Measurements from ENCODE around the gene NSMCE3.

DNA sequence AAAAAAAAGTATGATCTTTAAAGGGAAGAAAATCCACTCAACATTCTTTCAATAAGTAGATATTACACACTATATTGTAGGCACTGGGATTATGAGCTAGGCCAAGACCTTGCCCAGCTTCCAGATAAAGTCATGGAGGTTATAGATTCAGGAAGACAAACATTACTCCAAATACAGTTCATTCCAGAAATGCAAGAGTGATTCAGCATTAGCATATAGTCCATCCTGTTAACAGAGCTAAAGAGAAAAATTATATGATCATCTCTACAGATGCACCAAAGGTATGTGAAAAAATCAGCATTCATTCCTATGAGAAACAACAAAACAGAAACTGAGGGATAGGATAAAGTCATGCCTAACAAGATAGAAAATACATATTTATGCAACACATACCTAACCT lies 42.1 kb upstream of the NSMCE3 start:
- TF ChIP-seq SIN3A (IDR thresholded peaks at IDR 0.05; ENCODE audit: borderline replicate concordance, insufficient read depth, low read length) (no peak), POLR2AphosphoS5 (IDR thresholded peaks at IDR 0.05; ENCODE audit: low read depth, low read length) (no peak), TAF1 (IDR thresholded peaks at IDR 0.05; ENCODE audit: borderline replicate concordance, insufficient read depth, low read length) (no peak), FOXP2 (optimal IDR thresholded peaks at IDR 0.05; ENCODE audit: borderline replicate concordance, extremely low read depth, extremely low read length, insufficient read depth) (no peak)
- TF ChIP-seq, protein P1, sequence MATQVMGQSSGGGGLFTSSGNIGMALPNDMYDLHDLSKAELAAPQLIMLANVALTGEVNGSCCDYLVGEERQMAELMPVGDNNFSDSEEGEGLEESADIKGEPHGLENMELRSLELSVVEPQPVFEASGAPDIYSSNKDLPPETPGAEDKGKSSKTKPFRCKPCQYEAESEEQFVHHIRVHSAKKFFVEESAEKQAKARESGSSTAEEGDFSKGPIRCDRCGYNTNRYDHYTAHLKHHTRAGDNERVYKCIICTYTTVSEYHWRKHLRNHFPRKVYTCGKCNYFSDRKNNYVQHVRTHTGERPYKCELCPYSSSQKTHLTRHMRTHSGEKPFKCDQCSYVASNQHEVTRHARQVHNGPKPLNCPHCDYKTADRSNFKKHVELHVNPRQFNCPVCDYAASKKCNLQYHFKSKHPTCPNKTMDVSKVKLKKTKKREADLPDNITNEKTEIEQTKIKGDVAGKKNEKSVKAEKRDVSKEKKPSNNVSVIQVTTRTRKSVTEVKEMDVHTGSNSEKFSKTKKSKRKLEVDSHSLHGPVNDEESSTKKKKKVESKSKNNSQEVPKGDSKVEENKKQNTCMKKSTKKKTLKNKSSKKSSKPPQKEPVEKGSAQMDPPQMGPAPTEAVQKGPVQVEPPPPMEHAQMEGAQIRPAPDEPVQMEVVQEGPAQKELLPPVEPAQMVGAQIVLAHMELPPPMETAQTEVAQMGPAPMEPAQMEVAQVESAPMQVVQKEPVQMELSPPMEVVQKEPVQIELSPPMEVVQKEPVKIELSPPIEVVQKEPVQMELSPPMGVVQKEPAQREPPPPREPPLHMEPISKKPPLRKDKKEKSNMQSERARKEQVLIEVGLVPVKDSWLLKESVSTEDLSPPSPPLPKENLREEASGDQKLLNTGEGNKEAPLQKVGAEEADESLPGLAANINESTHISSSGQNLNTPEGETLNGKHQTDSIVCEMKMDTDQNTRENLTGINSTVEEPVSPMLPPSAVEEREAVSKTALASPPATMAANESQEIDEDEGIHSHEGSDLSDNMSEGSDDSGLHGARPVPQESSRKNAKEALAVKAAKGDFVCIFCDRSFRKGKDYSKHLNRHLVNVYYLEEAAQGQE (IDR thresholded peaks at IDR 0.05; ENCODE audit: insufficient read depth in 1 of 2, low read depth in 2 of 2, low read length in 2 of 2), result no peak
